Endothelial cell of umbilical vein (primary cell): ENCODE results near the gene SS18. TPM values are rescaled to one million over a fixed set of nuclear protein-coding genes. Genes with fewer than 3 reads are reported as not detected.

Source experiments
- BruUV-seq: library from RNA; stranded (reverse); fragments of 400-500 nt; replicated peaks from 2 replicates; lab custom pipeline; 2021; lab: Mats Ljungman, UMichigan
- CTCF ChIA-PET: fragments of 300-600, 350-600 bp; sonication (Branson Sonifier 250); formaldehyde crosslinking; loops from one replicate; lab custom pipeline; 2021; ENCODE audit warnings: antibody characterized with exemption, inconsistent platforms; lab: Charles Lee
- POLR2A ChIA-PET: fragments of 300-600, 350-600 bp; sonication (Branson Sonifier 250); formaldehyde crosslinking; loops from one replicate; lab custom pipeline; 2021; ENCODE audit warnings: antibody characterized with exemption, inconsistent platforms; lab: Charles Lee
- DNase-seq: peaks from one replicate; pipeline ENCODE4 v3.0.0-alpha.2; 2011; ENCODE audit warnings: low read depth, low spot score
- FAIRE-seq: peaks from 2 replicates; lab custom pipeline; 2011; peaks lifted over from hg19 to GRCh38; lab: Jason Lieb, UNC
- H2AFZ ChIP-seq: 2 replicates; pipeline ENCODE4 v1.6.0; 2012; ENCODE audit warnings: low read depth, low read length, control low read depth, inconsistent platforms
- H3K27ac ChIP-seq: 2 replicates; pipeline ENCODE4 v1.5.1; 2011; ENCODE audit warnings: low read depth, mild to moderate bottlenecking, control low read depth, low read length, moderate library complexity; ENCODE audit not compliant: insufficient read depth
- H3K27me3 ChIP-seq, 2 experiments: 2 replicates each; pipeline versions ENCODE4 v1.6.0 to v1.6.1; 2011; ENCODE audit warnings: low read length in 2 of 2, mixed read lengths in 1 of 2; ENCODE audit not compliant: control insufficient read depth in 2 of 2, insufficient read depth in 2 of 2
- H3K36me3 ChIP-seq, 2 experiments: 2 replicates in 1 of 2; 3 replicates in 1 of 2; pipeline ENCODE4 v1.5.1; 2011; ENCODE audit warnings: low read length in 2 of 2, mild to moderate bottlenecking in 1 of 2, moderate library complexity in 1 of 2; ENCODE audit not compliant: control insufficient read depth in 2 of 2, insufficient read depth in 2 of 2; ENCODE audit errors: extremely low read depth in 1 of 2
- H3K4me1 ChIP-seq: 3 replicates; pipeline ENCODE4 v1.5.1; 2011; ENCODE audit warnings: mild to moderate bottlenecking, low read length; ENCODE audit not compliant: control insufficient read depth, insufficient read depth; ENCODE audit errors: extremely low read depth
- H3K4me2 ChIP-seq: 2 replicates; pipeline ENCODE4 v1.6.1; 2011; ENCODE audit warnings: low read length, control low read depth, mixed read lengths; ENCODE audit not compliant: insufficient read depth
- H3K4me3 ChIP-seq, 3 experiments: fragments of 200-600 bp in 1 of 3; sonication (generic), shearing (Covaris generic) in 1 of 3; replicated peaks in 1 of 3; 2 replicates each; pipeline ENCODE4 v1.5.1; 2011 to 2016; ENCODE audit warnings: control low read depth in 3 of 3, low read length in 3 of 3, mild to moderate bottlenecking in 2 of 3, inconsistent platforms in 1 of 3, low read depth in 1 of 3, moderate library complexity in 1 of 3; ENCODE audit not compliant: insufficient read depth in 1 of 3
- H3K79me2 ChIP-seq: 2 replicates; pipeline ENCODE4 v1.6.0; 2012; ENCODE audit warnings: low read length, inconsistent platforms; ENCODE audit not compliant: control insufficient read depth, insufficient read depth
- H3K9ac ChIP-seq: replicated peaks from 2 replicates; pipeline ENCODE3; 2011; ENCODE audit warnings: low read length, control low read depth; ENCODE audit not compliant: insufficient read depth; ENCODE audit errors: extremely low read depth
- H3K9me1 ChIP-seq: replicated peaks from 3 replicates; pipeline ENCODE4 v1.6.0; 2011; ENCODE audit warnings: mild to moderate bottlenecking, low read length; ENCODE audit not compliant: control insufficient read depth, insufficient read depth; ENCODE audit errors: extremely low read depth
- H3K9me3 ChIP-seq: replicated peaks from 2 replicates; pipeline ENCODE4 v1.5.1; 2012; ENCODE audit warnings: low read length, inconsistent platforms; ENCODE audit not compliant: control insufficient read depth, insufficient read depth
- H4K20me1 ChIP-seq: replicated peaks from 2 replicates; pipeline ENCODE3; 2011; ENCODE audit warnings: mild to moderate bottlenecking, low read length; ENCODE audit not compliant: control insufficient read depth, insufficient read depth; ENCODE audit errors: extremely low read depth
- EZH2 ChIP-seq: IDR thresholded peaks from 2 replicates; pipeline ENCODE4 v1.6.1; 2012; ENCODE audit warnings: borderline replicate concordance, low read depth, mild to moderate bottlenecking, moderate library complexity, low read length, inconsistent platforms; ENCODE audit not compliant: severe bottlenecking
- FOS ChIP-seq: IDR thresholded peaks from 2 replicates; pipeline ENCODE4 v1.6.1; 2011; ENCODE audit warnings: mild to moderate bottlenecking, low read length, moderate library complexity, borderline replicate concordance; ENCODE audit not compliant: insufficient read depth
- GATA2 ChIP-seq: IDR thresholded peaks from 2 replicates; pipeline ENCODE4 v1.7.0; 2011; ENCODE audit warnings: low read depth, mild to moderate bottlenecking, moderate library complexity, mixed read lengths, low read length; ENCODE audit not compliant: insufficient read length, insufficient read depth
- JUN ChIP-seq: IDR thresholded peaks from 2 replicates; pipeline ENCODE4 v1.6.1; 2011; ENCODE audit warnings: borderline replicate concordance, low read depth; ENCODE audit not compliant: insufficient read length, insufficient read depth
- MYC ChIP-seq: IDR thresholded peaks from one replicate; pipeline ENCODE4 v1.6.1; 2011; ENCODE audit warnings: mild to moderate bottlenecking, low read depth, low read length
- POLR2A ChIP-seq: IDR thresholded peaks from 2 replicates; pipeline ENCODE4 v1.6.1; 2012; ENCODE audit warnings: low read depth, mild to moderate bottlenecking, control low read depth, low read length
- POLR2AphosphoS5 ChIP-seq: IDR thresholded peaks from 2 replicates; pipeline ENCODE4 v1.6.1; 2012; ENCODE audit warnings: low read depth, mild to moderate bottlenecking, control low read depth, low read length, moderate library complexity; ENCODE audit not compliant: insufficient read depth
- dilution Hi-C: fragments of 300-500 bp; cut with MboI; formaldehyde crosslinking; loops from one replicate; pipeline ENCODE4 v1.15.0; 2019; ENCODE audit warnings: low sequenced_read_pairs; ENCODE audit not compliant: extremely low pct_ligation_motif_present
- intact Hi-C: fragments of 100-400 bp; cut with micrococcal nuclease; formaldehyde crosslinking; loops from one replicate; pipeline ENCODE4 v1.10.0; 2022
- polyA plus RNA-seq, 4 experiments: library from polyadenylated mRNA; depleted of rRNA in 3 of 4; stranded (reverse) in 3 of 4; unstranded in 1 of 4; fragments of >200 nt; gene quantifications; 2 replicates each; pipeline versions ENCODE4 v1.2.1 to v1.2.3, GENCODE V29; 2011 to 2012; ENCODE audit warnings: missing spikeins in 1 of 4
- total RNA-seq: library from RNA; stranded (reverse); gene quantifications from 2 replicates; pipeline ENCODE4 v1.2.3, GENCODE V29; 2021
- TF ChIP-seq, protein P1 (sequence below), 2 donors: IDR thresholded peaks; 1 replicate in 1 of 2; 2 replicates in 1 of 2; pipeline ENCODE4 v1.5.1; 2011; ENCODE audit warnings: low read length in 2 of 2, mild to moderate bottlenecking in 2 of 2, moderate library complexity in 2 of 2, control low read depth in 1 of 2, inconsistent platforms in 1 of 2, low read depth in 1 of 2; ENCODE audit not compliant: insufficient read depth in 1 of 2; ENCODE audit errors: extremely low read depth in 1 of 2
- TF ChIP-seq, protein P2 (sequence below): IDR thresholded peaks from 2 replicates; pipeline ENCODE4 v1.6.1; 2011; ENCODE audit not compliant: insufficient read depth, insufficient read length

SS18 gene
- total and polyA plus RNA-seq, 2 donors (not counting 3 experiments of a cell fraction or from before 2014, with no cell fraction given), result 68.4 to 204 TPM

DNA sequence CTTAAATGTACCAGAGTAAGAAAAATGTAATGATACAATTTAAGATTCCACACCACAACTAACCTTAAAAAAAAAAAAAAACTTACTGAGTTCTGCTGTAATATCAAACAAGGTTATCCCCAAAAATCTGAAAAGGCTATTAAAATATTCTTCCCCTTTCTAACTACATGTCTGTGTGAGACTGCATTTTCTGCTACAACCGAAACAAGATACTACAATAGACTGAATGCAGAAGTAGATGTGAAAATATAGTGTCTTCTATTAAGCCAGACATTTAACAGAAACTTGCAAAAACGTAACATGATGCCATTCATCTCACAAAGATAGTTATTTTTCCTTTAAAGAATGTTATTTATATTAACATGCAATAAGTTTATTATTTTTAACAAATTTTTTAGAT, 16.2 kb downstream of the SS18 start:
- H3K9me1 ChIP-seq, result no peaks in the 10 kb centered on the region
- peaks cover 58% of the 10 kb centered on the region for H3K79me2 ChIP-seq
- no peaks in the 10 kb centered on the region for H3K4me1 ChIP-seq
- intact Hi-C loops, result no loop called here
- ChIA-PET POLR2A (no interaction called here), CTCF (no interaction called here)
- no peaks in the 10 kb centered on the region for H4K20me1 ChIP-seq
- no peak overlapping the region for H3K4me2 ChIP-seq
- FAIRE-seq (no peak), DNase-seq (no peak)
- H3K27me3 ChIP-seq, result no peaks in the 10 kb centered on the region
- BruUV-seq, result no TSS peak
- no peak overlapping the region for H3K27ac ChIP-seq
- TF ChIP-seq EZH2, result no peak
- TF ChIP-seq, protein P1, sequence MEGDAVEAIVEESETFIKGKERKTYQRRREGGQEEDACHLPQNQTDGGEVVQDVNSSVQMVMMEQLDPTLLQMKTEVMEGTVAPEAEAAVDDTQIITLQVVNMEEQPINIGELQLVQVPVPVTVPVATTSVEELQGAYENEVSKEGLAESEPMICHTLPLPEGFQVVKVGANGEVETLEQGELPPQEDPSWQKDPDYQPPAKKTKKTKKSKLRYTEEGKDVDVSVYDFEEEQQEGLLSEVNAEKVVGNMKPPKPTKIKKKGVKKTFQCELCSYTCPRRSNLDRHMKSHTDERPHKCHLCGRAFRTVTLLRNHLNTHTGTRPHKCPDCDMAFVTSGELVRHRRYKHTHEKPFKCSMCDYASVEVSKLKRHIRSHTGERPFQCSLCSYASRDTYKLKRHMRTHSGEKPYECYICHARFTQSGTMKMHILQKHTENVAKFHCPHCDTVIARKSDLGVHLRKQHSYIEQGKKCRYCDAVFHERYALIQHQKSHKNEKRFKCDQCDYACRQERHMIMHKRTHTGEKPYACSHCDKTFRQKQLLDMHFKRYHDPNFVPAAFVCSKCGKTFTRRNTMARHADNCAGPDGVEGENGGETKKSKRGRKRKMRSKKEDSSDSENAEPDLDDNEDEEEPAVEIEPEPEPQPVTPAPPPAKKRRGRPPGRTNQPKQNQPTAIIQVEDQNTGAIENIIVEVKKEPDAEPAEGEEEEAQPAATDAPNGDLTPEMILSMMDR (IDR thresholded peaks at IDR 0.05; ENCODE audit: extremely low read depth in 1 of 2, insufficient read depth in 1 of 2, low read depth in 1 of 2, low read length in 2 of 2), result no peak
- TF ChIP-seq JUN, result no peak
- TF ChIP-seq POLR2A, result no peak
- no peak for TF ChIP-seq FOS
- TF ChIP-seq, protein P2, sequence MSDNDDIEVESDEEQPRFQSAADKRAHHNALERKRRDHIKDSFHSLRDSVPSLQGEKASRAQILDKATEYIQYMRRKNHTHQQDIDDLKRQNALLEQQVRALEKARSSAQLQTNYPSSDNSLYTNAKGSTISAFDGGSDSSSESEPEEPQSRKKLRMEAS, result no peak
- no peak for TF ChIP-seq POLR2AphosphoS5
- TF ChIP-seq GATA2, result no peak
- TF ChIP-seq MYC, result no peak
- no peak overlapping the region for H2AFZ ChIP-seq
- H3K4me3 ChIP-seq, result no peak overlapping the region
- H3K9ac ChIP-seq, result no peak overlapping the region
- H3K9me3 ChIP-seq, result no peaks in the 10 kb centered on the region
- peaks cover 2 to 16% of the 10 kb centered on the region in 2 experiments for H3K36me3 ChIP-seq
- dilution Hi-C loops, result no loop called here
